OCI-LY3 (cell line): ENCODE measurements around the gene TSNAX.

ENCODE experiments used
- EZH2phosphoT487 ChIP-seq: fragments of 200-600 bp; shearing (Covaris generic); IDR thresholded peaks from 2 replicates; pipeline ENCODE4 v1.6.1; 2018; ENCODE audit warnings: antibody characterized with exemption, mixed run types, low read depth
- TF ChIP-seq, protein P1 (sequence below): fragments of 200-600, 300-600 bp; sonication (generic); IDR thresholded peaks from 2 replicates; pipeline ENCODE4 v1.5.1; 2014; ENCODE audit warnings: antibody characterized with exemption, low read length, low read depth

GRCh38 chr1:231612393-231613089, 84.1 kb downstream of the TSNAX start:
- TF ChIP-seq, protein P1, sequence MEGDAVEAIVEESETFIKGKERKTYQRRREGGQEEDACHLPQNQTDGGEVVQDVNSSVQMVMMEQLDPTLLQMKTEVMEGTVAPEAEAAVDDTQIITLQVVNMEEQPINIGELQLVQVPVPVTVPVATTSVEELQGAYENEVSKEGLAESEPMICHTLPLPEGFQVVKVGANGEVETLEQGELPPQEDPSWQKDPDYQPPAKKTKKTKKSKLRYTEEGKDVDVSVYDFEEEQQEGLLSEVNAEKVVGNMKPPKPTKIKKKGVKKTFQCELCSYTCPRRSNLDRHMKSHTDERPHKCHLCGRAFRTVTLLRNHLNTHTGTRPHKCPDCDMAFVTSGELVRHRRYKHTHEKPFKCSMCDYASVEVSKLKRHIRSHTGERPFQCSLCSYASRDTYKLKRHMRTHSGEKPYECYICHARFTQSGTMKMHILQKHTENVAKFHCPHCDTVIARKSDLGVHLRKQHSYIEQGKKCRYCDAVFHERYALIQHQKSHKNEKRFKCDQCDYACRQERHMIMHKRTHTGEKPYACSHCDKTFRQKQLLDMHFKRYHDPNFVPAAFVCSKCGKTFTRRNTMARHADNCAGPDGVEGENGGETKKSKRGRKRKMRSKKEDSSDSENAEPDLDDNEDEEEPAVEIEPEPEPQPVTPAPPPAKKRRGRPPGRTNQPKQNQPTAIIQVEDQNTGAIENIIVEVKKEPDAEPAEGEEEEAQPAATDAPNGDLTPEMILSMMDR: no peak
- peak; percentile 62; the same call in 1 of the 2 replicates for TF ChIP-seq EZH2phosphoT487
